ENCODE measurements around the gene NMUR1.

The NMUR1 gene

GRCh38 chr2:231525248-231526163 lies 4.7 kb downstream of the NMUR1 start:
- DNase-seq, result no peak

GRCh38 chr2:231524477-231525247 lies 5.6 kb downstream of the NMUR1 start:
- DNase-seq, result no peak

GRCh38 chr2:231523451-231524285 lies 6.6 kb downstream of the NMUR1 start:
- no peak for DNase-seq

DNA sequence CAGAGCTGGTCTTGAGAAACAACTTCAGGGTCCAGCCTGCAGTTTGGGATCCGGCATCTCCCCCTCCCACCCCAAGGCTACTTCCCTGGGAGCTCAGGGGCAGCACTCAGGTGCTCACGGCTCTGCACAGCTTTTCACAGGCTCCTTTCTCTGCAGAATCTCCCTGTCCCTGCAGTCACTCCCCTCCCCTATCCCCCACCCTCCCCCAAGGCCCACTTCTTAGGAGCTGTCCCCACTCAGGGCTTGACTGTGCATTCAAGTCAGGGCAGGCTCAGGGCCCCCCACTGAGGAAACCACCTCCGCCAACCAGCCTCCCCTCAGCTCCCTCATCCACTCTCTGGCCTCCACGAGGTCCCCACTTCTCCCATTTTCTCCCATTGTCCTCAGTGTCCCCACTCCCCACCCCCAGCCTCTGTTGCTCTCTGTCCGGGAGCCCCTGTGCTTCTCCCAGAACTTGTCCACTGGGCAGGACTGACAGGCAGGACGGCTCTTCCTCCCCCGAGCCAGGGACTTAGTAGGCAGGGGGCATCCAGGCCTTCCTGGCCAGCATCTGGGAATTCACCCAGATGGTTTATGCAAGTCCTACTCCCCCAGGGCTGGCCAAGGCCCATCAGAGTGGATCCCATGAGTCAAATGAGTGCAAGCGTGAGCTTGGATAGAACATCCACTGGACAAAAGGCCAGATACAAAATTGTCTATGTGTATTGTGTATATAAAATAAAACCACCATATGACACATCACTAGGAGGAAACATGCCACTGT lies 7.6 kb downstream of the NMUR1 start:
- no peak for DNase-seq

DNA sequence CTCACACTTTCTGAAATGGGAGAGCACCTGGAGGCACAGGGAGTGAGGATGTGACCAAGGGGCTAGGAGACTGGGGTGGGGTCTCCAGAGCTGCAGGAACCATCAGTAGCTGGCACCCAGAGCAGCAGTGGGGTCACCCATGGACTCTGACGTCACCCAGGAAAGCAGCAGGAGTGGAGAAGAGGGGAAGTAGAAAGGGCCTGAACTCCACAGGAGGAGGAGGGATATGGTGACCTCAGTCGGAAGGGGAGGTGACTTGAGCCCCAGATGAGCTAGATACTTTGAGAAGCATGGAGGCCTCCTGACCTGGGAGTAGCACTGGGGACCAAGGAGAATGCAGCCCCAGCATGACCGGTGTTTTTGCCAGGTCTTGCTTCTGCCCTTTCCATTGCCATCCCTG lies 8.8 kb downstream of the NMUR1 start:
- no peak for DNase-seq

DNA sequence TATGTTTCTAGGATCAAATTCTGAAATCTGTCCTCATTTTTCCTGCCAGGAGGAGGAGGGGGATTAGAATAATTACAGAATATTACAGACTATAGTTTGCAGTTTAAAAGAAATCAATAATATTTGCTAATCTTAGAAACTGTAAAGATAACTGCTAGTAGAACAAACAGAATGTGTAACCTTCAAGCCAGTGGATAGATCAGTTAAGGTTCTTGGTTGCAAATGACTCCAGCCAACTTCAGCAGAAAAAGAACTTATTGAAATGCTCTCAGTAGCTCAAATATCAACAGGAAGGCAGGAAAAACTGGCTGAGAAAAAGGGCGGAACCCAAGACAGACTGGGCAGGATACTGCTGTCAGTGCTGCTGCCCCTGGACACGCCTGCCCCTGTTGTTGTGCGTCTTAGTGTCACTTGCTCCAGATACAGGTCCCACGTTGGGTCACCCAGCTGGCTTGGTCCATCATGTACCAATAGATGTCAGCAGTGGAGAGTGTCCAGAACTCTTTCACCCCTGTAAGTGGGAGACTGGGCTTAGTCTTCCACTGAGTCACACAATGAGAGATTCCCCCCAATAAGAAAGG lies 10.2 kb downstream of the NMUR1 start:
- no peak for DNase-seq

- no peak for DNase-seq
These were observed 11.5 kb downstream of the NMUR1 start for GRCh38 chr2:231518771-231519170.

- DNase-seq, result no peak
These were observed 14.6 kb downstream of the NMUR1 start for GRCh38 chr2:231515603-231516002.

GRCh38 chr2:231514951-231515297 lies 15.3 kb downstream of the NMUR1 start:
- no peak for DNase-seq

GRCh38 chr2:231514225-231514950 lies 15.9 kb downstream of the NMUR1 start:
- peak; percentile 99 for DNase-seq

- no peak for DNase-seq
These were observed 16.5 kb downstream of the NMUR1 start for GRCh38 chr2:231513746-231514224.

GRCh38 chr2:231512222-231512621 lies 18.0 kb downstream of the NMUR1 start:
- DNase-seq, result no peak

GRCh38 chr2:231503766-231504165 lies 26.5 kb downstream of the NMUR1 start:
- no peak for DNase-seq

GRCh38 chr2:231502596-231502995 lies 27.6 kb downstream of the NMUR1 start:
- no peak for DNase-seq

DNA sequence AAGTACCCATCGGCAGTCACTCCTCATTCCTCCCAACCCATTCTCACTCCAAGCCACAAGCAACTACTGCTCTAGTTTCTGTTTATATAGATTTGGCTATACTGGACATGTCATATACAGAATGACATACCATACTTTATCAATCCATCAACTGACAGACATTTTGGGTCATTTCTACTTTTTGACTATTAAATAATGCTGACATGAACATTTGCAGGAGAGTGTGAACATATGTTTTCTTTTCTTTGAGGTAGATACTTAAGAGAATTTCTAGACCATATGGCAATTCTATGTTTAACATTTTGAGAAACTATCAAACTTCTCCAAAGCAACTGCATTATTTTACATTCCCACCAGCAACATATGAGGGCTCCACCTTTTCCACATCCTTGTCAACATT lies 32.6 kb downstream of the NMUR1 start:
- no peak for DNase-seq

DNA sequence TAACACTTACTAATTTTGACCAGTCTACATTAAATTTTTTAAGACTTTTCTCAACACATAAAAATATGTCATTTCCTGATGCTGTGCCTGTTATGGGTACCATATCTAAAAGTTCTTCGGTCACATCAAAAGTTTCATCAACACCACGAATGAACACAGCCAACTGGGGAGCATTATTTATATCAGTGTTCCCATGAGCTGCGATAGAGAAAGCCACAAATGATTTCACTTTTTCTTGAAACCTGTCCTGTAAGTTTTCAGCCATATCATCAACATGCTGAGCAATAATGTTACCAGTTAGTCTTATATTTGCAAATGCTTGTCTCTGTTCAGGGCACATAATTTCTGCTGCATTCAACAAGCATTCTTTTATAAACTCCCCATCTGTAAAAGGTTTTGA lies 35.6 kb downstream of the NMUR1 start:
- DNase-seq, result no peak

DNA sequence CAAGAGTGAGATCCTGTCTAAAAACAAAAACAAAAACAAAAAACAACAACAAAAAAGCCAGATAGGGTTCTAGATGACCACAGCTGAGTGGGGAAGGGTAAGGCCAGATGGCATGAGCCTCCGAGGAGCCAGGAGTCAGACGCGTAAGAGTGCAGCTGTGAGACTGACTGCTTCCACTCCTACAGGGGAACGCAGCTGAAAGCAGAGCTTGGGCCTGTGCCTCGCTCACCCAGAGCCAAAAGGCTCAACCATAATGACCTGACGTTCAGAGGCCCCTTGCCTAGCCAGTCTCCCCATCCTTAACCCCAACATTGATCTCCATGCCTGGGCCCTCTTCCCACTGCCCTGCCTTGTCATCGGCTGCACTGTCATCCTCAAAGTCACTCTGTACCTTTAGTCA lies 39.4 kb downstream of the NMUR1 start:
- no peak for DNase-seq

- DNase-seq, result no peak
These were observed 40.3 kb downstream of the NMUR1 start for GRCh38 chr2:231489990-231490389.

DNA sequence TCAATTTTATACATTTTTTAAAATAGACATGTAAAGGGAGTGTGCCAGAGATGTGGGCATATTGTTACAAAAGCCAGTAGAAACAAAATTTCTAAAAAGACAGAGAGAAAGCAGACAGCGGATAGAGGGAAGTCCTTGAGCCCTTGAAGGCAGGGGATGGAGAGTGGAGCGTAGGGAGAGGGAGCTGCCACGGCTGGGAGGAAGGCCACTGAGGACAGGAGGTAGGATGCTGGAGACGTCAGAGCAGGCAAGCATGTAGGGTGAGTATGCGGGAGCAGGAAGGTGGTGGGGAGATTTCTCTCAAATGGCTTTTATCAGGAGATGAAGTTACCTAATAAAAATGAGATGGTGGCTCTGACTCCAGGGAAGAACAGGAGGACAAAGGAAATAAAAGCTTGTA lies 41.9 kb downstream of the NMUR1 start:
- DNase-seq, result no peak

DNA sequence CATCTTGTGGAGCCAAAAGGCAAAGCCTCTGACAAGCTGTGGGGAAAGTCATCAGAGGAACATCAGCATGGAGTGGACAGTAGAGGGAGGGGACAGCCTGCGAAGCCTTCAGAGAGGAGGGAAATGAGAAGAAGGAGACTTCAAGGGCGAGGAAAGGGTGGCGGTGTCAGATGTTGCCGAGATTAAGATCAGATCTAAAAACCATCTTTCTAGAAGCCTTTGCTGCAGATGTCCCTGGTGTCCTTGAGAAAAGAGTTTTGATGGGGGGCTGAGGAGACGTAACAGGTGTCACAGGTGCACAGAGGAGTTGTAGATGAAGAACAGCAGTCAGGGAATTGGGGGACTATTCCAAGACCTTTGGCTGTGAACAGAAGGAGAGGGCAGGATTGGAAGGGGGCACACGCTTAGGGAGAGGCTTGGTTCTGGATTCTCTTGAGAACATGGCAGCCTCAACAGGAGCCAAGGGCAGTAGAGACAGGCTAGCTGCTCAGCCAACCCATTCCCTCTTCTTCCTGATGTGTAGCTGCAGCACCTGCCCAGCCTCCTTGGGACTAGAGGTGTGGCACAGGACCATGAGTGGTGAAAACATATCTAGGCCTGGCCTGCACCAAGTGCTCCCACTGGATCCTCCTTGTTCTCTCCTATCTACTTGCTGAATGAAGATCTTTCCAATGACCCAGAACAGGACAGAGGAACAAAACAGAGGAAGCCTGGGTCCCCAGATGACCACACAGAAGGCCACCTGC lies 43.2 kb downstream of the NMUR1 start:
- DNase-seq, result no peak

Measured in femur (tissue), 1 donor.